GM18508 (cell line): ENCODE results near the gene LHX8.
A peak's percentile ranks its signal among the peaks of the same experiment; 100 is the strongest.

ENCODE experiments used
- ATAC-seq: cut with Tn5 transposase; IDR thresholded peaks from one replicate; pipeline ENCODE4 v1.9.1; 2021; ENCODE audit warnings: moderate number of reproducible peaks; ENCODE audit not compliant: insufficient read depth, unreplicated experiment

LHX8 gene

GRCh38 chr1:75198761-75199160 lies 64.6 kb downstream of the LHX8 start:
- ATAC-seq: no peak

GRCh38 chr1:75202751-75203150 lies 68.6 kb downstream of the LHX8 start:
- ATAC-seq: no peak

GRCh38 chr1:75203415-75204277 lies 69.5 kb downstream of the LHX8 start:
- peak; percentile 77 for ATAC-seq

- ATAC-seq: no peak
These were observed 74.7 kb downstream of the LHX8 start for GRCh38 chr1:75208862-75209261.
